ENCODE data around the gene ADORA2B. TPM values are rescaled to one million over a fixed set of nuclear protein-coding genes. Genes with fewer than 3 reads are reported as not detected.

ADORA2B gene
- total RNA-seq, 4 donors from 2014 or later = 41.4 to 68.9 (median 52.0) TPM

GRCh38 chr17:15958484-15958854 lies 13.5 kb downstream of the ADORA2B start:
- intact Hi-C loops (cut with DNase I; ENCODE audit: low total_unique reads) = no loop called here

GRCh38 chr17:15963670-15964110 lies 18.8 kb downstream of the ADORA2B start:
- peaks cover 10 to 40% (median 26%) of the 10 kb centered on the region in 4 donors for H3K4me1 ChIP-seq
- no peaks in the 10 kb centered on the region for H3K27me3 ChIP-seq
- no peak overlapping the region for H3K27ac ChIP-seq
- TF ChIP-seq POLR2AphosphoS5 (IDR thresholded peaks at IDR 0.05) (no peak), EP300 (IDR thresholded peaks at IDR 0.05; ENCODE audit: low read depth) (no peak), POLR2A (IDR thresholded peaks at IDR 0.05) (no peak)
- TF ChIP-seq, protein P1, sequence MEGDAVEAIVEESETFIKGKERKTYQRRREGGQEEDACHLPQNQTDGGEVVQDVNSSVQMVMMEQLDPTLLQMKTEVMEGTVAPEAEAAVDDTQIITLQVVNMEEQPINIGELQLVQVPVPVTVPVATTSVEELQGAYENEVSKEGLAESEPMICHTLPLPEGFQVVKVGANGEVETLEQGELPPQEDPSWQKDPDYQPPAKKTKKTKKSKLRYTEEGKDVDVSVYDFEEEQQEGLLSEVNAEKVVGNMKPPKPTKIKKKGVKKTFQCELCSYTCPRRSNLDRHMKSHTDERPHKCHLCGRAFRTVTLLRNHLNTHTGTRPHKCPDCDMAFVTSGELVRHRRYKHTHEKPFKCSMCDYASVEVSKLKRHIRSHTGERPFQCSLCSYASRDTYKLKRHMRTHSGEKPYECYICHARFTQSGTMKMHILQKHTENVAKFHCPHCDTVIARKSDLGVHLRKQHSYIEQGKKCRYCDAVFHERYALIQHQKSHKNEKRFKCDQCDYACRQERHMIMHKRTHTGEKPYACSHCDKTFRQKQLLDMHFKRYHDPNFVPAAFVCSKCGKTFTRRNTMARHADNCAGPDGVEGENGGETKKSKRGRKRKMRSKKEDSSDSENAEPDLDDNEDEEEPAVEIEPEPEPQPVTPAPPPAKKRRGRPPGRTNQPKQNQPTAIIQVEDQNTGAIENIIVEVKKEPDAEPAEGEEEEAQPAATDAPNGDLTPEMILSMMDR (IDR thresholded peaks at IDR 0.05) = no peak
- 84% methylated on average over 4 of the region's 4 CpGs; no CpG with 5 or more reads in 1 of the 2 donors for WGBS, 2 donors (ENCODE audit: low coverage in 1 of 2)
- in situ Hi-C loops (cut with MboI; ENCODE audit: low pct_ligation_motif_present in 1 of 4, low pct_unique_long_range_greater_than_20kb in 1 of 4, low sequenced_read_pairs in 3 of 4) = no loop called here
- no peak overlapping the region for H3K4me3 ChIP-seq
- no peaks in the 10 kb centered on the region for H3K36me3 ChIP-seq
- no peak for DNase-seq
- H3K9me3 ChIP-seq = no peaks in the 10 kb centered on the region
- intact Hi-C loops (cut with DNase I; ENCODE audit: low total_unique reads) = no loop called here

More at GRCh38 chr17:15958484-15958854, 13.5 kb downstream of the ADORA2B start:
- in situ Hi-C loops (cut with MboI; ENCODE audit: low pct_ligation_motif_present in 1 of 4, low pct_unique_long_range_greater_than_20kb in 1 of 4, low sequenced_read_pairs in 3 of 4) = no loop called here
- DNase-seq = no peak
- no peaks in the 10 kb centered on the region for H3K27me3 ChIP-seq
- 80 to 86% methylated on average over 4 of the region's 4 CpGs for WGBS, 2 donors (ENCODE audit: low coverage in 1 of 2)
- H3K36me3 ChIP-seq = no peaks in the 10 kb centered on the region
- H3K4me3 ChIP-seq = no peak overlapping the region
- TF ChIP-seq POLR2AphosphoS5 (IDR thresholded peaks at IDR 0.05) (no peak), POLR2A (IDR thresholded peaks at IDR 0.05) (no peak), EP300 (IDR thresholded peaks at IDR 0.05; ENCODE audit: low read depth) (no peak)
- TF ChIP-seq, protein P1 (IDR thresholded peaks at IDR 0.05) = no peak
- no peaks in the 10 kb centered on the region for H3K9me3 ChIP-seq
- H3K4me1 ChIP-seq = peaks cover 6 to 18% (median 9%) of the 10 kb centered on the region in 4 donors
- H3K27ac ChIP-seq = peak overlapping the region; percentile 21 to 46 (median 28)

DNA sequence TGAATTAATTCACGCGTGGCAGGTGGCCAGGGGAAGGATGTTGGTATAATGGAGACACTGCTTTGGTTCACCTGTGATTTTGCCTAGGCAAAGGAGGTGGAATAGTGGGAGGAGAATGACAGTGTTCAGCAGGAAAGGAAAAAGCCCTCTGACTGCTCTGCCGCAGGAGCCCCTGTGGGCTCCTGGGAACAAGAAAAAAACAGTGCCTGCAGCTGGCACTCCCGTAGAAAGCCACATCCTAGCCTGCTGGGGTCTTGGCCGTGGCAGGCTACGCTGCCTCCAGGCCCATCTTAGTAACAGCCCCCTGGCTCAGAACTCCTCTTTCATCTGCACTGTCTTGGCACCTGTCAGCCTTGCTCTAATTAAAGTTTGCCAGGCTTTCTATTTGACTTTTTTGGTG lies 20.6 kb downstream of the ADORA2B start:
- in situ Hi-C loops (cut with MboI; ENCODE audit: low pct_ligation_motif_present in 1 of 4, low pct_unique_long_range_greater_than_20kb in 1 of 4, low sequenced_read_pairs in 3 of 4) (no loop called here), intact Hi-C loops (cut with DNase I; ENCODE audit: low total_unique reads) (no loop called here)
- Histone ChIP-seq H3K4me3 (no peak overlapping the region), H3K4me1 (peaks cover 8 to 28% (median 20%) of the 10 kb centered on the region in 4 donors), H3K27ac (peak overlapping the region; percentile 82 to 91 (median 85)), H3K27me3 (no peaks in the 10 kb centered on the region), H3K9me3 (no peaks in the 10 kb centered on the region), H3K36me3 (no peaks in the 10 kb centered on the region)
- 55 to 60% methylated on average over 2 to 6 of the region's 6 CpGs for WGBS, 2 donors (ENCODE audit: low coverage in 1 of 2)
- TF ChIP-seq POLR2AphosphoS5 (IDR thresholded peaks at IDR 0.05) = no peak
- no peak for DNase-seq

DNA sequence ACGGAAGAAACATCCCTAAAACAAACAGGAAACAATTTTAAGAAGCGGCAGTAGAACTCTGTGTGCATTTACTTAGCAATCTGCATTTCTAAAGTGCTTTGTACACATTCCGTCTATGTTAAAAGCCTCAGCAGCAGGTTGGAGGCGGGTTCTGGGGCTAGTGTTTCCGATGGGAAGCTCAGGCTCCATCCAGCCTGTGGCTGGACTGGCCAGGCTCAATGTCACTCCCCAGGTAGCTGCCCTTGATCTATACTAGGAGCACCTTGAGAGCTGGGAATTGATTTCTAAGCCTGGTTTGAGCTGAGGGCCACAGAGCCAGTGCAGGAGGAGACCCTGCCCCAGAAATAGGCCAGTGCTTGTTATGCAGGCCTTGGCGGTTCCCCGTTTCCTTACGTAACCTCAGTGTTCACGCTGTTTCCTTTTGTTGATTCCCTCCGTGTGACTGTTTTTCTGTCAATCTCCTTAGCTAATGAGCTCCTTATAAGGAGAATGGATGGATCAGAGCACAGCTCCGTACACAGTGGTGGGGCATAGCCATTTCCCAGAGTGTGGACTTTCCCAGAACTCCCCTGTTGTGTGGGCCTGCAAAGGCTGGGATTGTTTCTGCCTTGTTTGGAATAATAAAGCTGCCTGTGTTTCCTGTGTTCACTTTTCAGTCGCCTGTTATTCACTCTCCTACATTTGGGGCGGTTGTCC lies 21.4 kb downstream of the ADORA2B start:
- no peak for TF ChIP-seq EP300 (IDR thresholded peaks at IDR 0.05; ENCODE audit: low read depth)
- peak in 1 of 3 donors; percentile 10 for TF ChIP-seq POLR2AphosphoS5 (IDR thresholded peaks at IDR 0.05)
- Histone ChIP-seq H3K4me3 (peak overlapping the region in 1 of 4 donors; percentile 6), H3K36me3 (no peaks in the 10 kb centered on the region), H3K9me3 (no peaks in the 10 kb centered on the region), H3K27ac (peak overlapping the region; percentile 82 to 91 (median 85)), H3K27me3 (no peaks in the 10 kb centered on the region), H3K4me1 (peaks cover 8 to 28% (median 20%) of the 10 kb centered on the region in 4 donors)
- intact Hi-C loops (cut with DNase I; ENCODE audit: low total_unique reads) = no loop called here
- in situ Hi-C loops (cut with MboI; ENCODE audit: low pct_ligation_motif_present in 1 of 4, low pct_unique_long_range_greater_than_20kb in 1 of 4, low sequenced_read_pairs in 3 of 4) = no loop called here
- 32% methylated on average over 4 to 13 of the region's 13 CpGs for WGBS, 2 donors (ENCODE audit: low coverage in 1 of 2)
- peak; percentile 68 for DNase-seq

- H3K9me3 ChIP-seq = no peaks in the 10 kb centered on the region
- TF ChIP-seq EP300 (IDR thresholded peaks at IDR 0.05; ENCODE audit: low read depth) (no peak), POLR2A (IDR thresholded peaks at IDR 0.05) (no peak), POLR2AphosphoS5 (IDR thresholded peaks at IDR 0.05) (peak in 2 of 3 donors; percentile 10 to 26)
- peak; percentile 79 for DNase-seq
- H3K4me1 ChIP-seq = peaks cover 8 to 28% (median 20%) of the 10 kb centered on the region in 4 donors
- no peaks in the 10 kb centered on the region for H3K27me3 ChIP-seq
- 43% methylated on average over 11 of the region's 11 CpGs; no CpG with 5 or more reads in 1 of the 2 donors for WGBS, 2 donors (ENCODE audit: low coverage in 1 of 2)
- intact Hi-C loops (cut with DNase I; ENCODE audit: low total_unique reads) = no loop called here
- H3K4me3 ChIP-seq = no peak overlapping the region
- no peaks in the 10 kb centered on the region for H3K36me3 ChIP-seq
- H3K27ac ChIP-seq = peak overlapping the region; percentile 82 to 91 (median 85)
- in situ Hi-C loops (cut with MboI; ENCODE audit: low pct_ligation_motif_present in 1 of 4, low pct_unique_long_range_greater_than_20kb in 1 of 4, low sequenced_read_pairs in 3 of 4) = no loop called here
Observed at GRCh38 chr17:15966879-15967248, 21.9 kb downstream of the ADORA2B start.
